GM21526 (cell line): Measurements from ENCODE around the gene GJA8.
A peak's percentile ranks its signal among the peaks of the same experiment; 100 is the strongest.
"Not testable (repeated sequence)": the region's sequence is repeated elsewhere in the genome, so short reads cannot be mapped to it uniquely, and the experiment has no call there.

Source experiments
- ATAC-seq: cut with Tn5 transposase; IDR thresholded peaks from one replicate; pipeline ENCODE4 v1.9.1; 2021; ENCODE audit warnings: moderate library complexity; ENCODE audit not compliant: unreplicated experiment, low FRiP score

The GJA8 gene

GRCh38 chr1:147927215-147927614, 24.6 kb downstream of the GJA8 start:
- ATAC-seq: not testable (repeated sequence)

GRCh38 chr1:147927689-147928088, 25.1 kb downstream of the GJA8 start:
- ATAC-seq: peak; percentile 3

GRCh38 chr1:147928236-147929132, 25.9 kb downstream of the GJA8 start, which contains the start of gene GPR89B:
TSS of gene GPR89B (plus strand) at chr1:147928420. CDS start at chr1:147928537, 117 bp downstream.
- peak; percentile 92 for ATAC-seq

- ATAC-seq: not testable (repeated sequence)
Observed at GRCh38 chr1:147931137-147931536, 28.5 kb downstream of the GJA8 start.

- ATAC-seq: not testable (repeated sequence)
Observed at GRCh38 chr1:147935296-147935695, 32.7 kb downstream of the GJA8 start.

GRCh38 chr1:147940456-147940855, 37.9 kb downstream of the GJA8 start:
- not testable (repeated sequence) for ATAC-seq

- not testable (repeated sequence) for ATAC-seq
Observed at GRCh38 chr1:147942563-147942962, 40.0 kb downstream of the GJA8 start.

- not testable (repeated sequence) for ATAC-seq
Observed at GRCh38 chr1:147949517-147949916, 46.9 kb downstream of the GJA8 start.
